Activated T-cell treated with anti-CD3 and anti-CD28 coated beads for 48 hours (primary cell): Measurements from ENCODE around the gene AKNA.

Experiments
- DNase-seq: peaks from one replicate; pipeline ENCODE4 v3.0.0-alpha.2; 2020; ENCODE audit warnings: low read depth

Gene AKNA

GRCh38 chr9:114304416-114305188 lies 83.2 kb downstream of the AKNA start:
- DNase-seq = no peak

- no peak for DNase-seq
Observed at GRCh38 chr9:114303977-114304376, 83.8 kb downstream of the AKNA start.

GRCh38 chr9:114303571-114303970 lies 84.2 kb downstream of the AKNA start:
- DNase-seq = no peak

- no peak for DNase-seq
Observed at GRCh38 chr9:114302727-114303126, 85.1 kb downstream of the AKNA start.

DNA sequence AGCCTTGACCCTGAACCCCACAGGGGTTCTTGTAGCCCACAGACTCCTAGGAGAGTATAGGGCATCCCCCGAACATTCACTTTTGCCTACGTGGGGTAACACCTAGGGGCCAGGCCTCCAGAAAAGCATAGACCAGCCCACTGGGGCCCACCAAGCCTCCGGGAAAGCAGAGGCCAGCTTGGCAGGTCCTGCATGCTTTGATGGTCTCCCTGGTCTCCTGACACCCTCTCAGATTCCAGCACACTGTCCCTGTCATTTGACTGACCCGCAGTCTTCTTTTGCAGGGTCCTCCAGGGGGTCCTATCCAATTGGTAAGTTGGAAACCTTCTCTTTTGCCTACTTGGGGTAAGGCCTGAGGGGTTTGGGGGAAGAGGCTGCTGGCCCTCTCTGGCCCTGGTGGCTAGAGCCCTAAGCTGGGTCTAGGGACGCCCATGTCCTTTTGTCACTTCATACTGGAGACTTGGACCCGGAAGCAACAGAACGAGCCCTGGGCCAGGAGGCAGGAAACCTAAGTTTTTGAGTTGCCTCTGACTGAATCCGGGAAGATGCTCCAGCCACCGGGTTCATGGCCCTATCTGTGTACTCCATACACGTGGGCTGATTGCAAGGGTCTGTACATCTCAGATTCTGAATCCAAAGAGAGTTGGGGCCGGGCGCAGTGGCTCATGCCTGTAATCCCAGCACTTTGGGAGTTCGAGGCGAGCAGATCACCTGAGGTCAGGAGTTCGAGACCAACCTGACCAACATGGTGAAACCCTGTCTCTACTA lies 85.8 kb downstream of the AKNA start:
- no peak for DNase-seq

DNA sequence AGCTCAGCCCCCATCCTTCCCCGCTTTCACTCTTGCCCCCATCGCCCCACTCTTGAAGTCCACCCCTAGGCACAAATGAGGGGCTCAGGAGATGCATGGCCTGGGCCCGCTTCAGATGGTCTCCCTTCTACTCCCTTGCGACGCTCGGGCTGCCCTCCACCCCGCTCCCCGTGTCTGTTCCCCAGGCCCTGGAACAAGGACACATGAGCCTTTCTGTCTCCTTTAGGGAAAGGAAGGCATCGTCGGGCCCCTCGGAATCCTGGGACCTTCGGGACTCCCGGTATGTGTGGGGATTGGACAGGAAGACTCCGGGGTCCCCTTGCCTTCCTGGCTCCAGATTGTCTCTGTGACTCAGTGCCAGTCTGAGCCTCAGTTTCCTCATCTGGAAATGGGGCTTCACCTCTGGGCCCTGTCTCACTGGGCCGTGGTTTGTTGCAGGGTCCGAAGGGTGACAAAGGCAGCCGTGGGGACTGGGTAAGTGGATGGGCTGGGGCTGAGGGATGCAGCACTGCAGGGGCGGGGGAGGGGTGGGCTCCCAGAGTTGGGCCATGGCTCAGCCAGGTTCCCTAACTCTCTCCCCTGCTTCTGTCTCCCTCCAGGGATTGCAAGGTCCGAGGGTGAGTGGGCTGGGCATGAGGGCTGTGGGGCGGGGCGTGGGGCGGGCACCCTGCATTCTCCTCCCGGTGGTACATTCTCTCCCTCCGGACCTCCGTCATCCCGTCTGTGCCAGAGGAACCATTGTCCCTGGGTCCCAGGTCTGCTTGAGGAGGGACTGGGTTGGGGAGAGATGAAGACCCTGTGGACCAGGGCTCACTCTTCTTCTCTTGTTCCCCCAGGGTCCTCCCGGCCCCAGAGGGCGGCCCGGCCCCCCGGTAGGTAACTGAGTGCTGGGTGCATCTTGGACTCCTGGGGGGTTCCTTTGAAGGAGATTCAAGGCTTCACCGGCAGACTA lies 86.7 kb downstream of the AKNA start:
- DNase-seq = no peak

GRCh38 chr9:114300153-114300845 lies 87.5 kb downstream of the AKNA start:
- no peak for DNase-seq

DNA sequence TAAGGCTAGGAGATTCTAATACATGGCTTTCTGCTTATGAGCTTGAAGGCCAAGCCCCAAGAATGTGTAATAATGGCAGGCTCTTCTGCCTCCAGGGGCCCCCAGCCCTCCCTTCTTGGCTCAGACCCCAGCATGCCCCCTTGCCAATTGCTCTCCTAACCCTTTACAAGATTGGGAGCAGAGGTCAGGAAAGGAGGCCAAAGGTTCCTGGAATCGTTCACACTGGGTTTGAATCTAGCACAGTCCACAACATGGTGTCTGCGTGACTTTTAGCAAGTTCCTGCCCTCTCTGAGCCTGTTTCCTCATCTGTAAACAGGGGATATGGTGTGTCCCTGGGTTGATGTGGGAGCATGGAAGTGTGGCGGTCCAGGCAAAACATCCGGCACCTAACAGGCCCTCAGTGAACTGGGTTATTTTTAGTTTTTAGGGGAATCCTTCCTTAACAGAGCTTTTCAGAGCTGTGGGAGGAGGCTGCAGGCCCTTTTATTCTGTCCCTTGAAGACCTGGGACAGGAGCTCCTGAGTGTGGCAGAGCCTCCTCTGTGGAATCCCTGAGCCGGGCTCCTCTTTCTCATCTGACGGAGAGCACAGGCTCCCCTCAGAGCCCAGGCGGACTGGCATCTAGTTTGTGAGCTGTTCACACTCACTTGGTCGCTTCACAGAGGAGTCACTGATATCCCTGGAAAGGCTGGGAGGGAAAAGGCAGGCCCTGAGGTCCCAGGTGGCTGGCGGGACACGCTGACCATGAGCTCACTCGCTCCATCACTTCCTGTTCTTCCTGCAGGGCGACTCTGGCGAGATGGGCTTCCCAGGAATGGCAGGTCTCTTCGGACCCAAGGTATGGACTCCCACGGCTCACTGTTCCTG lies 88.3 kb downstream of the AKNA start:
- no peak for DNase-seq

GRCh38 chr9:114296338-114296737 lies 91.4 kb downstream of the AKNA start:
- DNase-seq = no peak

DNA sequence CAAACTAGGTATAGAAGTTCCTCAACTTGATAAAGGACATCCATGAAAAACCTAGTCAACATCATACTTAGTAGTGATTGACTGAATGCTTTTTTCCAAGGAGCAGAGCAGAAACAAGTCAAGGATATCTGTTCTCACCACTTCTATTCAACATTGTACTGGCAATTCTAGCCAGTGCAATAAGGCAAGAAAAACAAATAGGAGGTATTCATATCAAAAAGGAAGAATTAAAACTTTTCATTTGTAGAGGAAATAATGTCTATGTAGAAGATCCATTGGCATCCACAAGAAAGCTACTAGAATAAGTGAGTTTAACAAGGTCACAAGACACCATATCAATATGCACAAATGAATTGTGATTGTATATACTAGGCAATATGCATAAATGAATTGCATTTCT lies 93.1 kb downstream of the AKNA start:
- DNase-seq = no peak

- no peak for DNase-seq
Observed at GRCh38 chr9:114291886-114292590, 95.7 kb downstream of the AKNA start.

DNA sequence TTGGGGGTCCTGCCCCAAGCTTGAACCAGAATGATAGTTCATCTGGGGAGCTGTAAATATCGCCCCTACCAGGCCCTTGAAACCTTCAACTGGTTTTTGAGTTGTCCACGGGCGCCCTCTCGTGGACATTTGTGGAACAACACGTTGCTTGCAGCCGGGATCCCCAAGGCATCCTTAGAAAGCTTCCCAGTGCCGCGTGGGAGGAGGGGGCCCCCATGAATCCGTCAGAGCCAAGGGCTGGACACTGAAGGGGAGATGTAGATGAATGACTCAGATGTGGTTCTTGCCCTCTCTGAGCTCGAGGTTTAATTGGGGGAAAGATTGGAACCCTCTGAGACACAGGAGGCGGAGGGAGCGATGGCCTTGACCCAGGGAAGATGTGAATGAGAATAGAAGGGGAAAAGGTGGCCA lies 96.7 kb downstream of the AKNA start:
- peak; percentile 53 for DNase-seq

- no peak for DNase-seq
Observed at GRCh38 chr9:114290561-114290986, 97.2 kb downstream of the AKNA start.

DNA sequence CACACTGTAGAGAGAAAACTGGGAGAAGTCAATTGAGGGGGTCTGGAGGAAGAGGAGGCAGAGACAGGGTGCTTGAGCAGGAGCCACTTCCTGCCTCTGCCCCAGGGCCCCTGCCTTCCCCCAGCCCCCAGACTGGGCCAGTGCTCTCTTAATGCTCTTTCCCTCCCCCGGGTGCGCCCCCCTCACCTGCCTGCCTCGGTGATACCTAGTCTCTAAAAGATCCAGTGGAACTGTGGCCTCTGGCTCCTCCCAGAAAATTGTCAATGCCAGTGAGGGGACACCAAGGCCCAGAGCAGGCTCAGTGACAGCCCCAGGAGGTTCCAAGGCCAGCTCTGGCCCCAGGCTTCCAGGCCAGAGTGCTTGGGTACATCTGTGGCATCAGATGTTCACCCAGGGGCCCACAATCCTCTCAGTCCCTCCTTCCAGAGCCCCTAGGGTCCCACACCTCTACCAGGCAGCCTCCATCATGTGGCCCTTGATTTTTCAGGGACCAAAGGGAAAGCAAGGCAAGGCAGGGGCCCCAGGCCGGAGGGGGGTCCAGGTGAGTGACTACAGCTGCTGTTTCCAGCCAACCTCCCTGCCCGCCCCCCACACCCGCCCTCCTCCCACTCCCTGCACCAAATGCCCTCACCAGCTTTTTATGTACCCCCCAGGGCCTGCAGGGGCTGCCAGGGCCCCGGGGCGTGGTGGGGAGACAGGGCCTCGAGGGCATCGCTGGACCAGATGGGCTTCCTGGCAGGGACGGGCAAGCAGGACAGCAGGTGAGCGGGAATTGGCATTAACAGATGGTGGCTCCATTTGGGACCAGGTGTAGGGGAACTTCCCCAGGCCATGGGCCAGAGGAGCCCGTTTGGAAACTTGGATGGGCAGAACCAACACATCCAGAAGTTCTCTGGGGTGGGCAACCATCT lies 98.0 kb downstream of the AKNA start:
- no peak for DNase-seq

DNA sequence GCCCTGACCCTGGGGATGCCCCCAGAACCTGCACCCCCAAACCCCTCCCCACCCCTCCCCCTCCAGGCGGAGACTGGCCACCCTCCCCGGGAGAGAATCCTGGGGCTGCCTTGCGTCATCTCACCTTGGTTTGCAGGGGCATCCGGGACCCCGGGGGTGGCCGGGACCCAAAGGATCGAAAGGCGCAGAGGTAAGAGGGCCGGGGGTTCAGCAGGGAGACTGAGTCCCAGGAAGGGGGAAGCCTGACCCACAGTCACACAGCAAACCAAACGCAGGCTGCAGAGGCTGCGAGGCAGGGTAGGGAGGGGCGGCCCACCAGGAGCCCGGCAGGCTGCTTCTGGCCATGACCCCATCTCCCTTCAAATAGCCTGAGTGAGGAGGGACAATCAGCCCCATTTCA lies 98.7 kb downstream of the AKNA start:
- DNase-seq = no peak

- DNase-seq = no peak
Observed at GRCh38 chr9:114288193-114289091, 99.3 kb downstream of the AKNA start.

- DNase-seq = no peak
Observed at GRCh38 chr9:114287763-114288192, 100.0 kb downstream of the AKNA start.
